ENCODE results near the gene C6.
"Not testable (repeated sequence)": the region's sequence is repeated elsewhere in the genome, so short reads cannot be mapped to it uniquely, and the experiment has no call there.

Gene C6

DNA sequence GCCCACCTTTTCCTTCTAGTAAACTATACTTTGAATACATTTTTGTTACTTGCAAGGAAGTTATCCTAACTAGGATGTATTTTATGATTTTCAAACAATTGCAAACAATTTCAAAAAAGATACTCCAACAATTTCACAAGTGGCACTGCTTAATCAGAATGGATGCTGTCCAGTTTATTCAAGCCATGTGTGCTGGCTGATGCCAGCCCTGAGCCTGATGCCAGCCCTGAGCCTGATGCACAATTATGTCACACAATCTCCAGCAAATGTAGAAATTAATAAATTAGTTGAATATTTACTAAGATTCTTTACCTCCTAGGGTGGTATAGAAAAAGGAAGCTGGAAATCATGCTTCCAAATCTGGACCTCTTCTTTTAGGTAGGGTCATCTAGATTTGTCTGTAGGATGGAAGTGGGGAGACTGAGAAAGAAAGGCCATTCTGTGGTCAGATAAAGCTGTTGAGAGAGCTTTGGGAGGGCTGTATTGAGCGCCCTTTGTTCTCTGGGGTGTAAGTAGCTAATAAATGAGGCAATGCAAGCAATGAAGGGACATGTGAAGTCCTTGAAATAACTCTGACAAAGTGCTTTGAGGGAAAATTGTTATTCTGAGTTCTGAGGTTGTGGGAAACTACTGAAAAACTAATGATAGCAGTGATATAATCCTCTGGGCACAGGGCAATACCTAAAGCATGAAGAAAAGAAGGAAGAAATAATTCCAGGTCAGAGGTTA lies 5.8 kb upstream of the C6 start:
- peaks cover 5% of the 10 kb centered on the region for H3K9me3 Mint-ChIP-seq
- H3K4me1 Mint-ChIP-seq: no peaks in the 10 kb centered on the region
- no peak for DNase-seq (ENCODE audit: low spot score in 2 of 2)
- H3K27me3 Mint-ChIP-seq: no peaks in the 10 kb centered on the region
- no peak overlapping the region for H3K27ac Mint-ChIP-seq
- H3K4me3 Mint-ChIP-seq: no peak overlapping the region
- ATAC-seq (ENCODE audit: low read depth): no peak
- H3K36me3 Mint-ChIP-seq: no peaks in the 10 kb centered on the region

DNA sequence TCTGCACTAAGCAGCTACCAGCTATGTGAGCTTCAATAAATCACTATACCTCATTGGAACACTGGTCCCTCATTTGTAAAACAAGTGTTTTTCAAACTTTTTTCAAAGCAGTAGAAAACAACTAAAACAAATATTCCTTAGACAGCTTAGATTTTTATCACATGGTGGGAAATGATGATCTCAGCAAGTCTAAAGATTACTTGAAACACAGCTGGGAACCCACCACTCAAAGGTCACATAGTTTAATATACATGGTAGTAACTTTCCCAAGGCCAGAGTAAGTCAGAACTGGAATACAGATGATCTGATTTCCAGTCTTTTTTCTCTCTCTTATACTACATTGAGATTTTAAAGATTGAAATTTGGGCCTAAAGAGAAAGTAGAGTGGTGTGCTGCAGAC lies 850 bp upstream of the C6 start:
- no peaks in the 10 kb centered on the region for H3K4me1 Mint-ChIP-seq
- H3K9me3 Mint-ChIP-seq: peaks cover 5% of the 10 kb centered on the region

DNA sequence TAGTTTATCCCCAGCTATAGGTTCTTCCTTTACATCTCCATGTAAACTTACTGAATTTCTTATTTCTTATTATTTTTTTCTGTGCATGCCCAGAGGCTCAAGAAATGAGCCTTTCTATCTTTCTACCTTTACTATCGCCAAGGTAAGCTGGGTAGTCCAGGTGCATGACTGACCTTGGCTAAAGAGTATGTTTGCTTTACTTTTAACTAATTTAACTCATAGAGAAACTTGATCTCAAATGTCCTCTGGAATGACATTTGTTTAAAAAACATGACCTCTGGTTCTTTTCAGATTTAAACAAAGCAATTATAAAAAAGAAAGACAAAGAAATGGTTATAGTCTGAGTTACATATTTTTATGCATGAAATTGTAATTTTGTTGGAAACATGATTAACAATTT lies 397 bp downstream of the C6 start:
- Mint-ChIP-seq H3K36me3 (no peaks in the 10 kb centered on the region), H3K9me3 (peaks cover 5% of the 10 kb centered on the region), H3K4me3 (no peak overlapping the region), H3K4me1 (no peaks in the 10 kb centered on the region), H3K27ac (no peak overlapping the region), H3K27me3 (no peaks in the 10 kb centered on the region)
- DNase-seq (ENCODE audit: low spot score in 2 of 2) (no peak), ATAC-seq (ENCODE audit: low read depth) (no peak)

More for the DNA sequence above, 850 bp upstream of the C6 start:
- H3K27me3 Mint-ChIP-seq: no peaks in the 10 kb centered on the region
- DNase-seq (ENCODE audit: low spot score in 2 of 2) (no peak), ATAC-seq (ENCODE audit: low read depth) (no peak)
- H3K4me3 Mint-ChIP-seq: no peak overlapping the region
- no peak overlapping the region for H3K27ac Mint-ChIP-seq
- H3K36me3 Mint-ChIP-seq: no peaks in the 10 kb centered on the region

DNA sequence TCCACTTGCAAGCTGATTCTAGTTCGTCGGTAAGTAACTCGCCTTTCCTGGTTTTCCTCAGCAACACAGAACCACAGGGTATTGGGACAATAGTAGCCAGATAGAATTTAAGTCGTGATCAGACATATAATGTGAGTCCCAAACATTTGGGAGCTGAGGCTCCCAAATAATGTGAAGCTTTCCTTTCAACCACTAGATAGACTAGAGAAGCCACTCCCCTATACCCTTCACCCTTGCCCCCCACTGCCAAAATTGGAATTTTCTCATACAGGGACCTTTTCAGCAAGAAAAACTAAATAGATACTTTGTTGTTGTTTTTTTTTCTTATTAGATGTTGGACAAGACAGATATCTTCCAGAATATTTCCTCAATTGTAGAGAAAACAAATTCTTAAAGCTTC lies 1.9 kb downstream of the C6 start:
- Mint-ChIP-seq H3K4me3 (no peak overlapping the region), H3K4me1 (no peaks in the 10 kb centered on the region), H3K27me3 (no peaks in the 10 kb centered on the region), H3K36me3 (no peaks in the 10 kb centered on the region), H3K9me3 (peaks cover 3% of the 10 kb centered on the region), H3K27ac (no peak overlapping the region)
- ATAC-seq (ENCODE audit: low read depth): no peak
- no peak for DNase-seq (ENCODE audit: low spot score in 2 of 2)

DNA sequence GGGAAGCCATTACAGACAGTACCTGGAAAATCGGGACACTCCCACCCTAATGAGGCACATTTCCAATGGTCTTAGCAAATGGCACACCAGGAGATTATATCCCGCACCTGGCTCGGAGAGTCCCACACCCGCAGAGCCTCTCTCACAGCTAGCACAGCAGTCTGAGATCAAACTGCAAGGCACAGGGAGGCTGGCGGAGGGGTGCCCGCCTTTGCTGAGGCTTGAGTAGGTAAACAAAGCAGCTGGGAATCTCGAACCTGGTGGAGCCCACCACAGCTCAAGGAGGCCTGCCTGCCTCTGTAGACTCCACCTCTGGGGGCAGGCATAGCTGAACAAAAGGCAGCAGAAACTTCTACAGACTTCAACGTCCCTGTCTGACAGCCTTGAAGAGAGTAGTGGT lies 7.9 kb downstream of the C6 start:
- not testable (repeated sequence) for H3K4me3 Mint-ChIP-seq; H3K27ac Mint-ChIP-seq; H3K27me3 Mint-ChIP-seq; ATAC-seq (ENCODE audit: low read depth); H3K9me3 Mint-ChIP-seq; H3K4me1 Mint-ChIP-seq; DNase-seq (ENCODE audit: low spot score in 2 of 2); H3K36me3 Mint-ChIP-seq

DNA sequence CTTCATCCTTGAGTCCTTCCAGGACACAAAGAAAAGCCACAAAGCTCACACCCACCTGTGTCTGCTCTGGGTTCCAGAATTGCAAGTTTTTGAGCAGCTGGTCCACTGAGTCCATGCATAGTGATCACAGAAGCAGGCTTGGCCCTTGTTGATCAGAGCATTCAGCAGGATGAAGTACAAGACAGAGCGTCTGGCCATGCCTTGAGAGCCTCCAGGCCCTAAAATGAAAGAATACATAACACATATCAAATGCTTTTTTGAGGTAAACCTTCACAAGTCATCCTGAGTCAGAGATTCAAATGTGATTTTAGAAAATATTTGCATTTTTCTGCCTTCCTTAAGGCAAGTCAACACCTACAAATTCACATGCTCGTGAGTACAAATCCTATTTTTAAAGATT lies 10.3 kb downstream of the C6 start:
- Mint-ChIP-seq H3K27me3 (no peaks in the 10 kb centered on the region), H3K36me3 (no peaks in the 10 kb centered on the region), H3K4me3 (no peak overlapping the region), H3K27ac (no peak overlapping the region), H3K9me3 (peaks cover 1% of the 10 kb centered on the region), H3K4me1 (no peaks in the 10 kb centered on the region)
- DNase-seq (ENCODE audit: low spot score in 2 of 2) (no peak), ATAC-seq (ENCODE audit: low read depth) (no peak)

DNA sequence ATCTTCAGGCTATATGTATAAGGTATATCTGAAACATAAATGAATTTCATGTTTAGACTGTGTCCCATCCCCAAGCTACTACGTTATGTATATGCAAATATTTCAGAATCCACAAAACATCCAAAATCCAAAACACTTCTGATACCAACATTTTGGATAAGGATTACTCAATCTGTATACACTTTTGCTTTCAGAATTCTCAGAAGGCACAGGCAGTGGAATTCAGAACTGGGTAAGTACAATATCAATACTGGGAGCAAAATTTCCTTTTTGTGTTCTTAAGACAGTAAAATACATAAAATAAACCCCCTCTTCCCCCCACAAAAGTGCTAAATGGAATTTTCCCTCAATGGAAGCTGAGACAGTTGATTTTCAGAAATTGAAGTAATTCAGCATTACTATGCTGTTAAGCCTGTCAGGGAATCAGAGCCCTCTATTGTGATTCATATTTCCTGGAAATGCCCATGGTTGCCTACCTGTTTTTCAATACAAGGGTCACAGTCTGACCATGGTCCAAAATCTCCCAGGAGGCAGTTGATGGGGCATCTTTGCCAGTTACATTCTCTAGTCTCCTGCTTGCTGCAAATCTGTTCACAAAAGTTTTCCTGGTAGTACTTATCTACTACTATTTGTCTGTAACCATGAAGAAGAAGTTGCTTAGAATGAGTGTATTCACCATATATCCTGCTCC lies 12.1 kb downstream of the C6 start:
- Mint-ChIP-seq H3K9me3 (no peaks in the 10 kb centered on the region), H3K4me1 (no peaks in the 10 kb centered on the region), H3K27me3 (no peaks in the 10 kb centered on the region), H3K36me3 (no peaks in the 10 kb centered on the region), H3K4me3 (no peak overlapping the region), H3K27ac (no peak overlapping the region)
- ATAC-seq (ENCODE audit: low read depth) (no peak), DNase-seq (ENCODE audit: low spot score in 2 of 2) (no peak)

DNA sequence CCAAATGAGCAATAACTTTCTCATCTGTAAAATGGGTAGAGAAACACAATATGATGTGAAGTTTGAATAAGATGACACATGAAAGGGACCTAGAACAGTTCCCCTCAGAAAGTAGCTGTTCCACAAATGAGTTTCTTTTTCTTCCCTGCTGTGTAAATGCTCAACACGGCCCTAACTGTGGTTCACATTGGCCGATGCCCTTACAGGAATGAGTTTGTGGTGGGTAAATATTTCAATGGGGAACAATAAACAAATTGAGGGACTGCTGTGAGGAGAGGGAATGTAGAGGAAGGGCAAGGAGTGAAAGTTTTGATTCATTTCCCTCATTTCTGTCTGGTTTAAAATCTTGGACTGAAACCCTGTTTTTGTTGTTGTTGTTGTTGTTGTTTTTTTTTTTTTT lies 12.8 kb downstream of the C6 start:
- H3K36me3 Mint-ChIP-seq: no peaks in the 10 kb centered on the region
- H3K4me3 Mint-ChIP-seq: no peak overlapping the region
- ATAC-seq (ENCODE audit: low read depth): no peak

GRCh38 chr5:41199660-41200059 lies 13.7 kb downstream of the C6 start:
- Mint-ChIP-seq H3K4me3 (no peak overlapping the region), H3K9me3 (no peaks in the 10 kb centered on the region), H3K27me3 (no peaks in the 10 kb centered on the region), H3K27ac (no peak overlapping the region), H3K4me1 (no peaks in the 10 kb centered on the region), H3K36me3 (no peaks in the 10 kb centered on the region)
- ATAC-seq (ENCODE audit: low read depth) (no peak), DNase-seq (ENCODE audit: low spot score in 2 of 2) (no peak)

More for the DNA sequence above, 12.8 kb downstream of the C6 start:
- Mint-ChIP-seq H3K27me3 (no peaks in the 10 kb centered on the region), H3K9me3 (no peaks in the 10 kb centered on the region), H3K4me1 (no peaks in the 10 kb centered on the region), H3K27ac (no peak overlapping the region)
- no peak for DNase-seq (ENCODE audit: low spot score in 2 of 2)

DNA sequence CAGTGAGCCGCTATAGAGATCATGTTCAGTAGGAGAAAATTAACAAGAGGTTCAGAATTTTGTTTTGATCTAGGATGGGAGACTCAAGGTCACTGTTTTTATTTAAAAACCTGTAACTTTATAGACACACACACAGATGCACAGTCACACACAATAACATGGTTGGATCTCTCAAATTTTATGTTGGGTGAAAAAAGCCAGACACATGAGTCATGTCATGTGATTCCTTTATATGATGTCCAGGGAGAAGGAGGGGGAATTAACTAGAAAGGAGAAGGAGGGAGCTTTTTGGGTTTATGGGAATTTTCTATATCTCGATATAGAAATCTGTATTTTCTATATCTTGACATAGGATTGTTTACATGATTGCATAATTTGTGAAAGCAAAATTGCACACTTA lies 17.1 kb downstream of the C6 start:
- Mint-ChIP-seq H3K36me3 (no peaks in the 10 kb centered on the region), H3K9me3 (peaks cover 2% of the 10 kb centered on the region), H3K27me3 (no peaks in the 10 kb centered on the region), H3K4me3 (no peak overlapping the region), H3K27ac (no peak overlapping the region), H3K4me1 (no peaks in the 10 kb centered on the region)
- ATAC-seq (ENCODE audit: low read depth) (no peak), DNase-seq (ENCODE audit: low spot score in 2 of 2) (no peak)

GRCh38 chr5:41195228-41195627 lies 18.1 kb downstream of the C6 start:
- Mint-ChIP-seq H3K27me3 (no peaks in the 10 kb centered on the region), H3K27ac (no peak overlapping the region), H3K9me3 (peaks cover 2% of the 10 kb centered on the region), H3K36me3 (no peaks in the 10 kb centered on the region), H3K4me3 (no peak overlapping the region), H3K4me1 (no peaks in the 10 kb centered on the region)
- no peak for ATAC-seq (ENCODE audit: low read depth)
- DNase-seq (ENCODE audit: low spot score in 2 of 2): no peak

GRCh38 chr5:41194339-41194738 lies 19.0 kb downstream of the C6 start:
- Mint-ChIP-seq H3K4me3 (no peak overlapping the region), H3K27me3 (no peaks in the 10 kb centered on the region), H3K27ac (no peak overlapping the region), H3K4me1 (no peaks in the 10 kb centered on the region), H3K9me3 (peaks cover 5% of the 10 kb centered on the region), H3K36me3 (no peaks in the 10 kb centered on the region)
- ATAC-seq (ENCODE audit: low read depth) (no peak), DNase-seq (ENCODE audit: low spot score in 2 of 2) (no peak)

DNA sequence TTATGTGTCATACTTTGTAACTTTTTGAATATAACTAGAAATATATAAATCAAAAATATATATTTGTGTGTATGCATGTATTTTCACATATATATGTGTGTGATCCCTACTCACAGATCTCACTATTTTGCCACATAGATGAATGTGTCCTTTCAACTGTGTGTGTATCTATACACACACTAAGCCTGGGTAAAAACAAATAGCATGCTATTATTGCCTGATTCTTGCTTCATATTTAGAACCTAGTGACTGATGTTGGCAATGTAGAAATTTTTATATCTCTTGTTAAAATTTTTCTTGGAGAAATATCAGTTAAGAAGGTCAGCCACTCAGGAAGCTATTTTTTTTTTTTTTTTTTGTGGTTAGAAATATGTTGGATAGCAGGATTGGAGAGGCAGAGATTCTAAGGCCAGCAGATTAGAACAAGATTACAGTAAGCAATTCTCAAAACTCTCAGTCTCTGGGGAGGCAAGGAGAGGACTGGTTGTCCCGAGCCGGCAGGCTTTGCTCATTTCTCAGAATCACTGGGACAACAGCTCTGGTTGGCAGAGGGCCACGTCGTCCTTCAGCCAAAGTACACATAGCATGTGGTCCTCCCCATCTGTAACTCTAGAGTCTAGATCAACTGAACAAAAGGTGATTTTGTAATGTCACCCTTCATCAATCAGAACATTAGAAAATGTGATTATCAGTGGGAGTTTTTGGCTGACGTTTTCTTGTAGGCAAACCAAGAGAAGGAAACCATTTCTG lies 19.7 kb downstream of the C6 start:
- H3K9me3 Mint-ChIP-seq: peaks cover 5% of the 10 kb centered on the region
- no peak overlapping the region for H3K27ac Mint-ChIP-seq
- no peaks in the 10 kb centered on the region for H3K27me3 Mint-ChIP-seq
- H3K4me3 Mint-ChIP-seq: no peak overlapping the region
- ATAC-seq (ENCODE audit: low read depth) (no peak), DNase-seq (ENCODE audit: low spot score in 2 of 2) (no peak)
- no peaks in the 10 kb centered on the region for H3K36me3 Mint-ChIP-seq
- no peaks in the 10 kb centered on the region for H3K4me1 Mint-ChIP-seq

DNA sequence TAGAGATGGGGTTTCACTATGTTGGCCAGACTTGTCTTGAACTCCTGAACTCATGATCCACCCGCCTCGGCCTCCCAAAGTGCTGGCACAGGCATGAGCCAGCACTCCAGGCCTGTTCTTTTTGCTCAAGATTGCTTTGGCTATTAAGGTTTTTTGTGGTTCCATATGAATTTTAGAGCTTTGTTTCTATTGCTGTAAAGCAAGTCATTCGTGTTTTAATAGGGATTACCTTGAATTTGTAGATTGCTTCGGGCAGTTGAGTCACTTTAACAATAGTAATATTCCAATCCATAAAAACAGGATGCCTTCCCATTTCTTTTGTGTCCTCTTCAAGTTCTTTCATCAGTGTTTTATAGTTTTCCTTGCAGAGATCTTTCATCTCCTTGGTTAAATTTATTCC lies 22.1 kb downstream of the C6 start:
- no peak for ATAC-seq (ENCODE audit: low read depth)

More for the DNA sequence above, 22.1 kb downstream of the C6 start:
- H3K4me3 Mint-ChIP-seq: no peak overlapping the region
- H3K36me3 Mint-ChIP-seq: no peaks in the 10 kb centered on the region
- peaks cover 5% of the 10 kb centered on the region for H3K9me3 Mint-ChIP-seq
- no peaks in the 10 kb centered on the region for H3K4me1 Mint-ChIP-seq
- H3K27ac Mint-ChIP-seq: no peak overlapping the region
- H3K27me3 Mint-ChIP-seq: no peaks in the 10 kb centered on the region
- no peak for DNase-seq (ENCODE audit: low spot score in 2 of 2)
